T-cell (primary cell): Measurements from ENCODE around the gene TMEM170B. TPM values are rescaled to one million over a fixed set of nuclear protein-coding genes. Genes with fewer than 3 reads are reported as not detected.
A peak's percentile ranks its signal among the peaks of the same experiment; 100 is the strongest.

Experiments
- ATAC-seq, 4 experiments: fragments of 200-7000 bp in 3 of 4; fragments of 150-1000 bp in 1 of 4; cut with Tn5 transposase; replicated peaks in 1 of 4; 1 replicate in 3 of 4; 2 replicates in 1 of 4; pipeline ENCODE4 v1.10.0; 2021; ENCODE audit warnings: moderate library complexity in 3 of 4, mild to moderate bottlenecking in 2 of 4, moderate number of reproducible peaks in 1 of 4
- CTCF ChIA-PET, 2 donors: fragments of 300-600 bp; sonication (Branson Sonifier 250); formaldehyde crosslinking; loops; one replicate each; lab custom pipeline; 2022; ENCODE audit warnings: antibody characterized with exemption in 2 of 2; lab: Charles Lee
- POLR2A ChIA-PET, 2 donors: fragments of 300-600 bp; sonication (Branson Sonifier 250); formaldehyde crosslinking; loops; one replicate each; lab custom pipeline; 2022; ENCODE audit warnings: antibody characterized with exemption in 2 of 2; lab: Charles Lee
- DNase-seq, 35 experiments: peaks; one replicate each; pipeline versions ENCODE4 v3.0.0 to v3.0.0-alpha.2; 2013 to 2023
- H3K27ac ChIP-seq: one replicate; pipeline ENCODE4 v1.5.1; 2013; ENCODE audit warnings: low read length
- H3K27me3 ChIP-seq, 2 experiments: replicated peaks in 1 of 2; 1 replicate in 1 of 2; 2 replicates in 1 of 2; pipeline versions ENCODE4 v1.6.1 to v1.7.0; 2013; ENCODE audit warnings: low read length in 1 of 2, mixed read lengths in 1 of 2; ENCODE audit not compliant: control insufficient read depth in 2 of 2, insufficient read depth in 2 of 2; ENCODE audit errors: extremely low read depth in 1 of 2
- H3K36me3 ChIP-seq, 2 donors: 1 replicate in 1 of 2; 2 replicates in 1 of 2; pipeline versions ENCODE4 v1.6.1 to v1.7.0; 2013; ENCODE audit warnings: low read length in 1 of 2; ENCODE audit not compliant: control insufficient read depth in 2 of 2, insufficient read depth in 1 of 2; ENCODE audit errors: extremely low read depth in 1 of 2
- H3K4me1 ChIP-seq, 2 experiments: 1 replicate in 1 of 2; 2 replicates in 1 of 2; pipeline versions ENCODE4 v1.6.1 to v1.7.0; 2013; ENCODE audit warnings: low read length in 2 of 2, mixed read lengths in 1 of 2; ENCODE audit not compliant: insufficient read depth in 2 of 2, control insufficient read depth in 1 of 2; ENCODE audit errors: extremely low read depth in 1 of 2
- H3K4me3 ChIP-seq, 2 donors: 1 replicate in 1 of 2; 2 replicates in 1 of 2; pipeline versions ENCODE4 v1.5.1 to v1.7.0; 2013; ENCODE audit warnings: mild to moderate bottlenecking in 2 of 2, low read length in 1 of 2, moderate library complexity in 1 of 2; ENCODE audit not compliant: control insufficient read depth in 1 of 2; ENCODE audit errors: extremely low read depth in 1 of 2
- H3K9me3 ChIP-seq: 2 replicates; pipeline ENCODE4 v1.7.0; 2013
- H3K27ac Mint-ChIP-seq, 2 donors: one replicate each; pipeline ENCODE4 v1.8.0; 2020 to 2021; ENCODE audit warnings: mild to moderate bottlenecking in 2 of 2, mixed read lengths in 2 of 2
- H3K27me3 Mint-ChIP-seq, 2 donors: one replicate each; pipeline ENCODE4 v1.8.0; 2021 to 2022; ENCODE audit warnings: mixed read lengths in 2 of 2
- H3K36me3 Mint-ChIP-seq: one replicate; pipeline ENCODE4 v1.8.0; 2021; ENCODE audit warnings: mixed read lengths
- H3K4me1 Mint-ChIP-seq, 3 donors: one replicate each; pipeline ENCODE4 v1.8.0; 2020 to 2022; ENCODE audit warnings: mixed read lengths in 3 of 3, mild to moderate bottlenecking in 1 of 3
- H3K4me3 Mint-ChIP-seq, 3 donors: one replicate each; pipeline ENCODE4 v1.8.0; 2020 to 2022; ENCODE audit warnings: mild to moderate bottlenecking in 3 of 3, mixed read lengths in 3 of 3, moderate library complexity in 3 of 3
- H3K9me3 Mint-ChIP-seq, 3 donors: one replicate each; pipeline ENCODE4 v1.8.0; 2020 to 2022; ENCODE audit warnings: mixed read lengths in 3 of 3
- WGBS: methylation state at CpG from one replicate; pipeline ENCODE4 v1.1.5; 2013; ENCODE audit warnings: missing lambda C conversion rate; ENCODE audit not compliant: insufficient coverage; 5-methylcytosine and 5-hydroxymethylcytosine counted together
- total RNA-seq, 35 experiments: library from RNA in 6 of 35; stranded (reverse) in 6 of 35; fragments of 120-200 nt in 1 of 35; gene quantifications; one replicate each; pipeline versions ENCODE4 v1.2.1 to v1.2.4 and lab custom pipeline; 2013 to 2026

The TMEM170B gene
- total RNA-seq, 5 donors from 2014 or later (not counting 1 experiment from before 2014, with no cell fraction given), result 1.4 to 2.4 (median 1.9) TPM

GRCh38 chr6:11614534-11615213, 77.1 kb downstream of the TMEM170B start:
- DNase-seq, result no peak
- ChIA-PET POLR2A (no interaction called here), CTCF (no interaction called here)
- peaks cover 0 to 3% of the 10 kb centered on the region in 2 experiments for H3K27me3 ChIP-seq
- 94% methylated on average over 2 of the region's 10 CpGs for WGBS
- ATAC-seq, result no peak
- no peaks in the 10 kb centered on the region for H3K9me3 ChIP-seq
- Mint-ChIP-seq H3K36me3 (no peaks in the 10 kb centered on the region), H3K27ac (no peak overlapping the region), H3K4me3 (no peak overlapping the region), H3K9me3 (no peaks in the 10 kb centered on the region), H3K4me1 (no peaks in the 10 kb centered on the region), H3K27me3 (peaks cover 1 to 5% of the 10 kb centered on the region in 2 donors)
- H3K36me3 ChIP-seq, result no peaks in the 10 kb centered on the region
- H3K4me1 ChIP-seq, result no peaks in the 10 kb centered on the region
- H3K4me3 ChIP-seq, result no peak overlapping the region
- no peak overlapping the region for H3K27ac ChIP-seq

GRCh38 chr6:11615214-11615602, 77.7 kb downstream of the TMEM170B start:
- Histone ChIP-seq H3K9me3 (no peaks in the 10 kb centered on the region), H3K27ac (no peak overlapping the region), H3K4me1 (no peaks in the 10 kb centered on the region), H3K36me3 (no peaks in the 10 kb centered on the region), H3K27me3 (no peaks in the 10 kb centered on the region), H3K4me3 (no peak overlapping the region)
- CTCF ChIA-PET, result no interaction called here
- Mint-ChIP-seq H3K4me1 (no peaks in the 10 kb centered on the region), H3K27me3 (peaks cover 0 to 5% of the 10 kb centered on the region in 2 donors), H3K27ac (no peak overlapping the region), H3K9me3 (no peaks in the 10 kb centered on the region), H3K4me3 (no peak overlapping the region), H3K36me3 (no peaks in the 10 kb centered on the region)
- POLR2A ChIA-PET, result no interaction called here
- ATAC-seq (no peak), DNase-seq (no peak)
- WGBS, result 85% methylated on average over 4 of the region's 5 CpGs

- Histone ChIP-seq H3K36me3 (no peaks in the 10 kb centered on the region), H3K27me3 (no peaks in the 10 kb centered on the region), H3K4me3 (no peak overlapping the region), H3K9me3 (no peaks in the 10 kb centered on the region), H3K4me1 (no peaks in the 10 kb centered on the region), H3K27ac (no peak overlapping the region)
- WGBS, result 97% methylated on average over 4 of the region's 5 CpGs
- Mint-ChIP-seq H3K36me3 (no peaks in the 10 kb centered on the region), H3K4me3 (no peak overlapping the region), H3K27ac (no peak overlapping the region), H3K4me1 (no peaks in the 10 kb centered on the region), H3K27me3 (no peaks in the 10 kb centered on the region), H3K9me3 (no peaks in the 10 kb centered on the region)
- no peak for ATAC-seq
- POLR2A ChIA-PET, result no interaction called here
- DNase-seq, result no peak
- CTCF ChIA-PET, result no interaction called here
Observed at GRCh38 chr6:11616200-11616611, 78.7 kb downstream of the TMEM170B start.

GRCh38 chr6:11618533-11618932, 81.0 kb downstream of the TMEM170B start:
- Mint-ChIP-seq H3K4me3 (no peak overlapping the region), H3K27ac (no peak overlapping the region), H3K27me3 (peaks cover 0 to 2% of the 10 kb centered on the region in 2 donors), H3K36me3 (no peaks in the 10 kb centered on the region), H3K9me3 (no peaks in the 10 kb centered on the region), H3K4me1 (no peaks in the 10 kb centered on the region)
- ChIA-PET CTCF (interaction anchor here in 1 of 2 donors (0.7 kb wide), 1 partner anchor 497 kb away, joined by 5 read pairs; no protein-coding TSS in a partner anchor), POLR2A (no interaction called here)
- Histone ChIP-seq H3K27me3 (no peaks in the 10 kb centered on the region), H3K36me3 (no peaks in the 10 kb centered on the region), H3K4me1 (no peaks in the 10 kb centered on the region), H3K4me3 (no peak overlapping the region), H3K9me3 (no peaks in the 10 kb centered on the region), H3K27ac (no peak overlapping the region)
- no CpG with 5 or more reads among the region's 4 CpGs for WGBS
- ATAC-seq (no peak), DNase-seq (peak in 1 of 35 experiments; percentile 5)

GRCh38 chr6:11621119-11621518, 83.6 kb downstream of the TMEM170B start:
- Mint-ChIP-seq H3K36me3 (no peaks in the 10 kb centered on the region), H3K4me1 (no peaks in the 10 kb centered on the region), H3K27ac (no peak overlapping the region), H3K9me3 (no peaks in the 10 kb centered on the region), H3K4me3 (no peak overlapping the region), H3K27me3 (peaks cover 2 to 8% of the 10 kb centered on the region in 2 donors)
- H3K9me3 ChIP-seq, result no peaks in the 10 kb centered on the region
- no peaks in the 10 kb centered on the region for H3K27me3 ChIP-seq
- no peaks in the 10 kb centered on the region for H3K36me3 ChIP-seq
- POLR2A ChIA-PET, result no interaction called here
- 92% methylated on average over 4 of the region's 5 CpGs for WGBS
- DNase-seq (no peak), ATAC-seq (no peak)
- CTCF ChIA-PET, result no interaction called here
- no peaks in the 10 kb centered on the region for H3K4me1 ChIP-seq
- no peak overlapping the region for H3K27ac ChIP-seq
- H3K4me3 ChIP-seq, result no peak overlapping the region

GRCh38 chr6:11622156-11622555, 84.6 kb downstream of the TMEM170B start:
- no peak for DNase-seq
- ChIA-PET CTCF (no interaction called here), POLR2A (no interaction called here)
- Mint-ChIP-seq H3K4me3 (no peak overlapping the region), H3K27ac (no peak overlapping the region), H3K9me3 (no peaks in the 10 kb centered on the region), H3K36me3 (no peaks in the 10 kb centered on the region), H3K4me1 (no peaks in the 10 kb centered on the region), H3K27me3 (peaks cover 2 to 12% of the 10 kb centered on the region in 2 donors)
- Histone ChIP-seq H3K4me3 (no peak overlapping the region), H3K27me3 (peaks cover 0 to 6% of the 10 kb centered on the region in 2 experiments), H3K4me1 (no peaks in the 10 kb centered on the region), H3K27ac (no peak overlapping the region), H3K9me3 (no peaks in the 10 kb centered on the region), H3K36me3 (no peaks in the 10 kb centered on the region)
- WGBS, result no CpG with 5 or more reads among the region's 4 CpGs
- ATAC-seq, result no peak
